ENCODE data around the gene PFKFB4.

- TF ChIP-seq CTCF (conservative IDR thresholded peaks at IDR 0.05; ENCODE audit: low read depth in 2 of 2): no peak
- TF ChIP-seq EZH2 (IDR thresholded peaks at IDR 0.05; ENCODE audit: low read depth, unreplicated experiment): no peak
- TF ChIP-seq EZH2phosphoT487 (IDR thresholded peaks at IDR 0.05; ENCODE audit: unreplicated experiment): no peak
- TF ChIP-seq NANOG (IDR thresholded peaks at IDR 0.05; ENCODE audit: borderline replicate concordance): no peak
- TF ChIP-seq CREB1 (CRISPR knock-in tag; IDR thresholded peaks at IDR 0.05; ENCODE audit: low read depth): no peak
- no peak for TF ChIP-seq POLR2AphosphoS5 (IDR thresholded peaks at IDR 0.05; ENCODE audit: low read depth)
- TF ChIP-seq REST (IDR thresholded peaks at IDR 0.05; ENCODE audit: unreplicated experiment): no peak
- no peak for TF ChIP-seq ETS1 (IDR thresholded peaks at IDR 0.05)
Observed at GRCh38 chr3:48511551-48511950, 45.1 kb downstream of the PFKFB4 start.
